HEK293T (cell line): ENCODE data around the gene FBXL12.
"Not testable (repeated sequence)": the region's sequence is repeated elsewhere in the genome, so short reads cannot be mapped to it uniquely, and the experiment has no call there.

Experiments
- BHLHE40 ChIP-seq: fragments of 450-650 bp; IDR thresholded peaks from 2 replicates; pipeline ENCODE4 v1.6.1; 2016; ENCODE audit warnings: mild to moderate bottlenecking, moderate library complexity, borderline replicate concordance
- ELF4 ChIP-seq: fragments of 450-650 bp; IDR thresholded peaks from 2 replicates; pipeline ENCODE4 v1.6.1; 2017; ENCODE audit warnings: antibody characterized with exemption
- FOXA1 ChIP-seq: fragments of 450-650 bp; IDR thresholded peaks from 2 replicates; pipeline ENCODE4 v1.6.1; 2016; ENCODE audit warnings: mild to moderate bottlenecking
- FOXM1 ChIP-seq: fragments of 450-650 bp; IDR thresholded peaks from 2 replicates; pipeline ENCODE4 v1.6.1; 2017; ENCODE audit warnings: mild to moderate bottlenecking, borderline replicate concordance
- L3MBTL2 ChIP-seq: fragments of 450-650 bp; conservative IDR thresholded peaks from 2 replicates; pipeline ENCODE4 v1.6.1; 2016; ENCODE audit warnings: mild to moderate bottlenecking
- LEF1 ChIP-seq: fragments of 450-650 bp; IDR thresholded peaks from 2 replicates; pipeline ENCODE4 v1.6.1; 2017; ENCODE audit warnings: mild to moderate bottlenecking, borderline replicate concordance
- SUZ12 ChIP-seq: fragments of 450-650 bp; IDR thresholded peaks from 2 replicates; pipeline ENCODE4 v1.6.1; 2016; ENCODE audit warnings: mild to moderate bottlenecking
- ZNF384 ChIP-seq: fragments of 450-650 bp; IDR thresholded peaks from 2 replicates; pipeline ENCODE4 v1.6.1; 2016

DNA sequence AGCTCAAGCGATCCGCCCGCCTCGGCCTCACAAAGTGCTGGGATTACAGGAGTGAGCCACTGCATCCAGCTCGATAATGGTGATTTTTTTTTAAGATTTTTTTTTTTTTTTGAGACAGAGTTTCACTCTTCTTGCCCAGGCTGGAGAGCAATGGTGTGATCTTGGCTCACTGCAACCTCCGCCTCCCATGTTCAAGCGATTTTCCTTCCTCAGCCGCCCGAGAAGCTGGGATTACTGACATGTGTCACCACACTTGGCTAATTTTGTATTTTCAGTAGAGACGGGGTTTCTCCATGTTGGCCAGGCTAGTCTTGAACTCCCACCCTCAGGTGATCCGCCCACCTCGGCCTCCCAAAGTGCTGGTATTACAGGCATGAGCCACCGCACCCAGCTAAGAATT, 30.3 kb downstream of the FBXL12 start:
- not testable (repeated sequence) for TF ChIP-seq SUZ12, BHLHE40, ZNF384, LEF1, FOXA1, L3MBTL2, FOXM1, ELF4
